Activated CD4-positive, alpha-beta T cell treated with anti-CD3 and anti-CD28 coated beads, Interleukin-2, Interleukin-6, amounts not matched to agents 100 ng/mL and 50 ng/mL, durations not matched to agents 16 hours and 8 hours (primary cell): ENCODE data around the gene PXN.
"Not testable (repeated sequence)": the region's sequence is repeated elsewhere in the genome, so short reads cannot be mapped to it uniquely, and the experiment has no call there.

Experiments
- DNase-seq: peaks from one replicate; pipeline ENCODE4 v3.0.0-alpha.2; 2020

PXN gene

GRCh38 chr12:120204171-120204570 is 61.4 kb downstream of the PXN start:
- DNase-seq, result no peak

DNA sequence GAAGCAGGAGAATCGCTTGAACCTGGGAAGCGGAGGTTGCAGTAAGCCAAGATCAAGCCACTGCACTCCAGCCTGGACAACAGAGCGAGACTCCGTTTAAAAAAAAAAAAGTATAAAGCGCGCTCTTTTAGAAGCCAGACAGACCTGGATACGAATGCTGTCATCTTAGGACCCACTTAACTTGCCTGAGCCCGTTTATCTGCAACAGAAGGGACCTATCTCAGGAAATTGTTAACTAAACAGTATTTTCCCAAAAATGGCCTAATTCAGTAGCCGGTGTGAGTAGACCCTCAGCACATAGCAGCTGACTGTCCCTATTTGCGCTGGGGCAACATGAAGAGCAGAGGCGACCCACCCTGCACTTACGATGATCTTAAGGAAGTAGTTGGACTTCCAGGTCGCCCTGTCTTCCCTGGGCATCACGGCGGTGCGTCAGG is 65.1 kb downstream of the PXN start:
- DNase-seq, result no peak

- DNase-seq, result peak; percentile 72
These were observed 65.8 kb downstream of the PXN start for GRCh38 chr12:120199595-120200306.

DNA sequence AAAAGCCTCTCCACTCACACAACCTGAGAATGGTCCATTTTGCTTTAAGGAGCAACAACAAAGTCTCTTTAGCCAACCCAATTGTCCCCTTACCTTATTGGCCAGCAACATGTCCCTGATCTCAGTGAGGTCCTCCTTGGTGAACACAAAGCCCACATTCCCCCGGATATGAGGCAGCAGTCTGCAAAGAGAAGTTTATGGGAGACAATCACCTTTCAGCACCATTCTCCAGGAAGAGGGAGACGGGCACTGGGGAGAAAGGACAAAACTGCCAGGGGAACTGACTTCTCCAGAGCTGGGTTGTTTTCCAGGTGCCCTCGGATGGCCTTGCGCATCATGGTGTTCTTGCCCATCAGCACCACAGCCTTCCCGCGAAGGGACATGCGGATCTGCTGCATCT is 66.5 kb downstream of the PXN start:
- peak; percentile 34 for DNase-seq

GRCh38 chr12:120197542-120197887 is 68.0 kb downstream of the PXN start:
- DNase-seq, result no peak

- DNase-seq, result peak; percentile 29
These were observed 68.6 kb downstream of the PXN start for GRCh38 chr12:120196817-120197541.

- no peak for DNase-seq
These were observed 69.2 kb downstream of the PXN start for GRCh38 chr12:120196363-120196762.

GRCh38 chr12:120194534-120195395 is 70.8 kb downstream of the PXN start, which contains the start of gene GCN1:
Gene GCN1 (minus strand): TSS chr12:120194715. CDS start chr12:120194697, 18 bp downstream.
- DNase-seq, result peak; percentile 94

DNA sequence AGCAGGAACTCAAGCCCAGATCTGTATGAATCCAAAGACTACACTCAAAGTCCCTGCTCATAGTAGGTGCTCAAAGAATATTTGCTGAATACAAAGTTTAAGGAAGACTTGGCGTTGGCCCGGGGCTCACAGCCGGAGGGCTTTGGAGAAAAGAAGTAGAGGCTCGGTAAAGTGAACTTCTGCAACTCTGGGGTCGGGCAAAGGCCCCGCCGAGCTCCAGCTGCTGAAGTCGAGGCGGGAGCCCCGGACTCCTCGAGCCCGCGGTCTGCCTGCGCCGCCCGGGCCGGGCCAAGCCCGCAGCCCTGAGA is 71.3 kb downstream of the PXN start:
- DNase-seq, result no peak

DNA sequence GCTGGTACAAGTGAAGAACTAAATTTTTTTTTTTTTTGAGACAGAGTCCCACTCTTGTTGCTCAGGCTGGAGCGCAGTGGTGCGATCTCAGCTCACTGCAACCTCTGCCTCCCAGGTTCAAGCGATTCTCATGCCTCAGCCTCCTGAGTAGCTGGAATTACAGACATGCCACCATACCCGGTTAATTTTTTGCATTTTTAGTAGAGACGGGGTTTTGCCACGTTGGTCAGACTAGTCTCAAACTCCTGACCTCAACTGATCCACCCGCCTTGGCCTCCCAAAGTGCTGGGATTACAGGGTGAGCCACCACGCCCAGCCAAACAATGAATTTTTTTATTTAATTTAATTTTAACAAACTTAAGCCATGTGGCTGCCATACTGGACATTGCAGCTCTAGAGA is 72.2 kb downstream of the PXN start:
- DNase-seq, result not testable (repeated sequence)

GRCh38 chr12:120190985-120191480 is 74.5 kb downstream of the PXN start:
- no peak for DNase-seq

GRCh38 chr12:120190386-120190785 is 75.1 kb downstream of the PXN start:
- no peak for DNase-seq

DNA sequence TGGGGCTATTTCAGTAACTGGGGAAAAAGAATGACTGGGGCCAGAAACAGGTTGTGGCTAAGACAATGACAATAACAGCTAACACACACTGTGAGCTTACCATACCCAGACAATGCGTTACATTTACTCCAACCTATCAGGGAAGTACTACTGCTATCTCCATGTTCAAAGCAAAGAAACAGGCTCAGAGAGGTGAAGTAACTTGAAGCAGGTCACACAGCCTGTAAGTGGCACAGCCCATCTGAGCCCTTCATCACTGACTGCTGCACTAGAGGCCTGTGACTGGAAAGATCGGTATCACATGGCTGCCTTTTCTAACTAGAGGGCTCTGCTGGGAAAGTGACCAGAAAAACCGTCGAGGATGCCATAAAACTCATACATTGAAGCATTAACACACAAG is 78.9 kb downstream of the PXN start:
- no peak for DNase-seq

GRCh38 chr12:120183211-120183631 is 82.3 kb downstream of the PXN start:
- DNase-seq, result no peak

GRCh38 chr12:120181991-120182631 is 83.4 kb downstream of the PXN start:
- no peak for DNase-seq

DNA sequence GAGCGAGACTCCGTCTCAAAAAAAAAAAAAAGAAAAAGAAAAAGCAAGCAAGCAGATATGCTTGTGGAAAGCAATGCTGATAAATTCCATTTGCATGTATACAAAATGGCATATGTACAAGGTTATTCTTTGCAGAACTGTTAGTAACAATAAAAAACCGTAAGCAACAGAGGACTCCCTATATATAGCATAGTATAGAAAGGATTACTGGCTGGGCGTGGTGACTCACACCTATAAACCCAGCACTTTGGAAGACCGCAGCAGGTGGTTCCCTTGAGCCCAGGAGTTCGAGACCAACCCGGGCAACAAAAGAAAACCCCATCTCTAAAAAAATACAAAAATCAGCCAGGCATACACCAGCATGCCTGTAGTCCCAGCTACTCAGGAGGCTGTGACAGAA is 84.6 kb downstream of the PXN start:
- no peak for DNase-seq

GRCh38 chr12:120175537-120175936 is 90.0 kb downstream of the PXN start:
- no peak for DNase-seq

DNA sequence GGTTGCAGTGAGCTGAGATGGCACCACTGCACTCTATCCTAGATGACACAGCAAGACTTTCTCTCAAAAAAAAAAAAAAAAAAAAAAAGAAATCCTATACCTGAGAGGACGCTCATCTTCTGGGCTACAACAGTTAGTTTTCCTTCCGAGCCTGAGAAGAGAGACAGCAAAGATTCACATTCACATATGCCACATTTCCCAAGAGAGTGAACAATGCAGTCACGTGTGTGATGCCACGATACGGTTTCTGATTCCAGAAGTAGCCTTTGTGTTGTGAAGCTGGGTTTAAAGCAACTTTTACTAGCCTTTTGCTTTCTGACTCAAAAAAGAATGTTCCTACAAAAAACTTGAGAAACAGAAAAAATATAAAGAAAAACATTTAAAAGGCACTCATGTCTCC is 90.5 kb downstream of the PXN start:
- no peak for DNase-seq

DNA sequence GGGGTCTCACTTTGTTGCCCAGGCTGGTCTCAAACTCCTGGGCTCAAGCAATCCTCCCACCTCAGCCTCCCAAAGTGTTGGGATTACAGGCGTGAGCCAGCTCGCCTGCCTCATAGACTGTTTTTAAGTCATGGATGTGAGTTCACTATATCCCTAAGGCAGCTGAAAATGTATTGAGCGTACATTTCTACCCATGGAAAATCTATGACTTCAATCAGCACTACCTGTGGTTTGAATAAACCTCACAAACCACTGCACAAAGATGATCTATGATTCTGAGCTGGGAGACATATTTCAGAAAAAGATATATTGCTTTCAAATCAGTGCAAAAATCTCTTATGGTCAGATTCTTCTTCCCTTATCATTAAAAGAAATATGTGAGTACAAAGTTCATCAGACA is 93.5 kb downstream of the PXN start:
- DNase-seq, result no peak

DNA sequence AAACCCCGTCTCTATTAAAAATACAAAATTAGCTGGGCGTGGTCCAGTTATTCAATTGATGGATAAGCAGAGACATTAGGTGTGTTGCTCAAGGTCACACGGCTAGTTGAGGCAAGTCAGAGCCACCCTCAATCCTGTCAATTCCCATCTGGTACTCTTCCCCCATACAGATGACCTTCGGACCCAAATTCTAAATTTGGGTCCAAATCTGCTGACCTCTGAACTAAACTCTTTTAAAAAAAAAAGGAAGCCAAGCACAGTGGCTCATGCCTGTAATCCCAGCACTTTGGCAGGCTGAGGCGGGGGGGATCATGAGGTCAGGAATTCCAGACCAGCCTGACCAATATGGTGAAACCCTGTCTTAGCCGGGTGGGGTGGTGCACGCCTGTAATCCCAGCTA is 94.9 kb downstream of the PXN start:
- no peak for DNase-seq

DNA sequence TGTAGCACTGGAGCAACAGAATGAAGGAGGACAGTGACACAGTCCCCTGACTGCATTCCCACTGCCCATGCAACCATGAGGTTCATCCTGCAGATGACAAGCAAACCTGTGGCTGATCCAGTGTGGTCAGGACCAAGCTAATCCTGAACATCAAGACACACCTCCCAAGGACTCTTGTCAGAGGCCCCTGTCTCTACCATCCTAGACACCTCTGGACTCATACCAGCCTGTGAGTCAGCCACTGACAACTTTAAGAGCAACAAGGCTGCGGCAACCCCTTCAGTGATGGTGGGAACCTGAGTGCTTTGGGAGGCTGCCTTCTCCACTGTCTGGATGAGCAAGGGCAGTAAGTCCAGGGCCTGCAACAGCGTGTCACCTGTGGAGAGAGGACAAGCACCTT is 95.6 kb downstream of the PXN start:
- DNase-seq, result no peak

DNA sequence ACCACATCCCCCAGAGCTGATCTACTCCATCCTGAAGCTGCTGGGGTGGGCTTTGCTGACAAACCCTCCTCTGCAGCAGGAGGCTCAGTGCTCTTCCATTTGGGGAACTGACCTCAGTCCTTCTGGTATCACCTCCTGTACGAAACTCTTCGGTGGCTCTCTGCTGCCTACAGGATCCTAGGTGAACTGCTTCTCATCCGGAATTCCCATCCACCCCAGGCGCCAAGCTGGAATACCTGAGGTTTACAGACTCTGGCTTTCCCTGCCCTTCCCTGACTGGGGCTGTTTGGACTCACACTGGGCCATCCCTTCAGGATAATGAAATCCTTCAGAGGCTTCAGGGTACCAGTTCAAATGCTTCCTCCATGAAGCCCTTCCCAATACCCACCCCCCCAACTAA is 97.2 kb downstream of the PXN start:
- no peak for DNase-seq

DNA sequence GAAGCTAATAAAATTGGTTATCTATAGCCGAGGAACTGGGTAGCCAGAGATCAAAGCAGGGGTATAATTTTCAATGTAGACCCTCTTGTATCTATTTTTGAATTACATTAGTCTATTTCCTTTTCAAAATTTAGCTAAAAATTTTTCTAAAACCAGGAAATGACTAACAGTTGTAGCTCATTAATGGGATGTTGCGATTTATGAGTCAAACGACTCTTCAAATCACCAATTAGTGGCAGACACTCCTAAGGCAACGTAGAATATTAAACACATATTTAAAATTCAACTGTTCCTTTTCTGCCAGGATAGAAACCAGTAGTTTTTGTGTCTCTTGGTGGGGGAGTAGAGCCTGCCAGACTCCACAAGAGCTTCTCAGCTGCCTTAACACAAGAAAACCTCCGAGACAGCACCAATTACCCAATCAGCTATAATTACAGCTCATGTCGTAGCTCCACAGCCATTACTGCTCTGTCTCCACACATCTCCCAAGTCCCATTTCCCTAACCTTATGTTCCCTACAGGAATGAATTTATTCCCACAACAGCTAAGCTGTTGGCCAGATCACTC is 97.9 kb downstream of the PXN start:
- DNase-seq, result no peak
